Fibroblast of skin of abdomen (primary cell): Measurements from ENCODE around the gene PDK3. TPM values are rescaled to one million over a fixed set of nuclear protein-coding genes. Genes with fewer than 3 reads are reported as not detected.

Source experiments
- DNase-seq: peaks from one replicate; pipeline ENCODE4 v3.0.0-alpha.2; 2013
- polyA plus RNA-seq, 2 experiments: library from polyadenylated mRNA; unstranded; fragments of 120-200 nt; gene quantifications; one replicate each; pipeline ENCODE4 v1.2.1, GENCODE V29; 2013; ENCODE audit not compliant: insufficient read length in 2 of 2

PDK3 gene
- 4.8 TPM for polyA plus RNA-seq (2013, experiment 1 of 2; ENCODE audit: insufficient read length)
- polyA plus RNA-seq (2013, experiment 2 of 2; ENCODE audit: insufficient read length): 4.8 TPM

DNA sequence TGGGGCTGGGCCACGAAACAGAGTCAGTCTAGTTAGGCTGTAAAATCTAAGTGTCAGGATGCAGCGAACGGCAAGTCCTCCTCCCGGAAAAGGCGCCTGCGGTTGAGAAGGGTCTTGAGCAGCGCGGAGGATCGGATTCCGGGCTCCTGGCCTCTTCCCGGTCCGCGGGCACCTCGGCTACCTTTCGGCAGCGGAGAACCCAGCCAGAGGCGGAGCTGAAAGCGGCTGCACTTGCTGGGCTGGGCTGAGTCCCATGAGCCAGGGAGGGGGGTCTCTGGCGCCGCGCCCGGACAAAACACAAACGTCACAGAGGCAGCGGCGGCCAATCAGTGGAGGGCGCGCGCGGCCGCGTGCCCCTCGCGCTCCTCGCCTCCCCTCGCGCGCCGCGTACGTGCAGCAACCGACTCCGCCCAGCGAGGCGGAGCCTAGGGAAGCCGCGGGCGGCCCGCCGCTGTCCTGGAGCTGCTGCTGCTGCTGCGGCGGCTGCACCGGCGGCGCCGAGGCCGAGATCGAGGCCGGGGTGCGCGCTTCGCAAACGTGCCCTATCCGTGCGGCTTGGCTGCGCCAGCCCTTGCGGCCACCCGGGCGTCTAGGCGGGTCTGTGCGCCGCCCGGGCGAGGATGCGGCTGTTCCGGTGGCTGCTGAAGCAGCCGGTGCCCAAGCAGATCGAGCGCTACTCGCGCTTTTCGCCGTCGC is at the start of gene PDK3:
TSS of gene PDK3 (plus strand) at position 451 of the 696 bp plus-strand sequence. CDS start at position 621, 170 bp downstream.
- peak; percentile 87 for DNase-seq

DNA sequence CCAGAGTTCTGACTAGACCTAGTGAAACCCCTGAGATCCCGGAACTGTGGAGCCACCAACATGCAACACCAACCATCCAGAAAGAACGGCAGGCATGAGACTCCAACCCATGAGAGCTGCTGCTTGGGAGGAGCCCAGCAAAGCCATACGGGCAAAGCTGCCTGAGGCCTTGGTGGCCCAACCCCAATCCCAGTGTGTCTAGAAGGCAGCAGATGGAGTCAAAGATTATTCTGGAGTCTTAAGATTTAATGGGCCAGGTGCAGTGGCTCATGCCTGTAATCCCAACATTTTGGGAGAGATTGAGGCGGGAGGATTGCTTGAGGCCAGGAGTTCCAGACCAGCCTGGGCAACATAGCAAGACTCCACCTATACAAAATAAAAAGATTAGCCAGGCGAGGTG is 49.2 kb upstream of the PDK3 start:
- DNase-seq: no peak

DNA sequence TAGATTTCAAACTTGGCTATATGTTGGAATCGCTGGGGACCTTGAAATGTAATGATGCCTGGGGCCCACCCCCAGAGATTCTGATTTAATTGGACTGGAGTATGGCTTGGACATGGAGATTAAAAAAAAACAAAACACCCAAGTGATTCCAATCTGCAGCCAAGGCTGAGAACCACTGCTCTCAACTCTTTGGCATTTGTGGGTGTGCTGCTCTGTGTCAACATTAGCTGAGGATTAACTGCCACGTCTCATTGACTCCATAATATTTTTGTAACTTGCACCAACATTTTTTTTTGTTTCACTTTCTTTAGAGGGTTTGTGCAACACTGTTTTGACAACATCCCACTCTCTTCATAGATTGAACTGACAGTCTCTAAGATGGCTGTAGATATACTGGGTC is 41.1 kb upstream of the PDK3 start:
- DNase-seq: no peak

DNA sequence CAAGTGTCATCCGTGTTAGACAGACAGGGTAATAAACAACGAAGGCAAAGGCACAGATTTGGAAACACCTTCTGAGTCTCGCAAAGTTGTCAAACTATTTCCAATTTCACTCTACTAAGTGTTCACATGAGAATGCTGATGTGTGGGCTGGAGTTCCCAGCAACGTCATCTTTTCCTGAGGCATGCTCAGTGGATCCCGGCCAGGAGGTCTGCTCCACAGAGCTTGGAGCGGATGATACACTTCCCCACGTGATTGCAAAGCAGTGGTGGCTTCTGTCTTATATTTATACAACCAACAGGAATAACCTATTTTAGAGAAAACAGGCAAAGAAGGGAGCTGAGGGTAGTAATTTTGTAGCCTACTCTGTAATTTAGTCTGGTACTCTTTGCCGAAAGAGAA is 40.1 kb upstream of the PDK3 start:
- no peak for DNase-seq

DNA sequence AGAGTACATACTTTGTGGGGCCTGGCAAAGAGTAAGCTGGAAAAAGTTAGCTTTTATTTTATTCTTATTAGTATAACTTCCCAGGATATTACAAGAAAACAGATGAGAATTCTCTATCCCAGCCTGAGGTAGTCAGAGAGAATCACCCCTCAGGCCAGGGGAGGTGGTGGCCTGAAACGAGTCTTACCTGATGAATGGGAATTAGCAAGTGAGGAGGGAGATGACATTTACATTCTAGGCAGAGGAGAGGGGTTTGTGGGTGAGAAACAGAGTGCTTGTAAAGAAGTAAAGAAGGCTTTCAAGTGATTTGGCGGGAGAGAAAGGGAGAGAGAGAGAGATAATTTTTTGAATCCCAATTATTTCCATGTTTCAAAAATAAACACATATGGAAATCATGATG is 39.3 kb upstream of the PDK3 start:
- DNase-seq: no peak

DNA sequence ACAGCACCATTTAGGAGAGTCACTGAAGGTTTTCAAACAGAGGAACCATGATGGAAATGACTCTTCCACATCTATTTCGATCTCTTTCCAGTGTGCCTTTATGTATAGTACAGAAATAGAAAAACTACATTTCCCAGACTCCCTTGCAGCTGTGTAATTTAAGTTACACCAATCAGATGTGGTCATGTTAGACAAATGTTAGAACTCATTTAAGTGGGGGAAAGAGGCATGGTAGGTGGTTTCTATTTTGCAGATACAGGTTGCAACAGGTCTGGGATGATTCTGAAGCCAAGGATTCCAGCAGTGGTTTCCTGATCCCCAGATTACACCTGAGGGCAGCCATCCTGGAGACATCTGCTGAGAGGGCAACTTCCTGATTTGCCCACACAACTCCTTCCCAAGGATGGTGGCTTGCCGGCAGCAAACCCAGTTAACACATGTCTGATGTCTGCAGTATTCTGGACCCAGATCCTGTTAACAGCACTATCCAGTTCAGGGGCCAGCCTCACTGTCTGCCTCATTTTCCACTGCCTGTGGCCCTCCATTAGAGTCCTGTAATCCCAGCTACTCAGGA is 38.7 kb upstream of the PDK3 start:
- peak; percentile 0 for DNase-seq

DNA sequence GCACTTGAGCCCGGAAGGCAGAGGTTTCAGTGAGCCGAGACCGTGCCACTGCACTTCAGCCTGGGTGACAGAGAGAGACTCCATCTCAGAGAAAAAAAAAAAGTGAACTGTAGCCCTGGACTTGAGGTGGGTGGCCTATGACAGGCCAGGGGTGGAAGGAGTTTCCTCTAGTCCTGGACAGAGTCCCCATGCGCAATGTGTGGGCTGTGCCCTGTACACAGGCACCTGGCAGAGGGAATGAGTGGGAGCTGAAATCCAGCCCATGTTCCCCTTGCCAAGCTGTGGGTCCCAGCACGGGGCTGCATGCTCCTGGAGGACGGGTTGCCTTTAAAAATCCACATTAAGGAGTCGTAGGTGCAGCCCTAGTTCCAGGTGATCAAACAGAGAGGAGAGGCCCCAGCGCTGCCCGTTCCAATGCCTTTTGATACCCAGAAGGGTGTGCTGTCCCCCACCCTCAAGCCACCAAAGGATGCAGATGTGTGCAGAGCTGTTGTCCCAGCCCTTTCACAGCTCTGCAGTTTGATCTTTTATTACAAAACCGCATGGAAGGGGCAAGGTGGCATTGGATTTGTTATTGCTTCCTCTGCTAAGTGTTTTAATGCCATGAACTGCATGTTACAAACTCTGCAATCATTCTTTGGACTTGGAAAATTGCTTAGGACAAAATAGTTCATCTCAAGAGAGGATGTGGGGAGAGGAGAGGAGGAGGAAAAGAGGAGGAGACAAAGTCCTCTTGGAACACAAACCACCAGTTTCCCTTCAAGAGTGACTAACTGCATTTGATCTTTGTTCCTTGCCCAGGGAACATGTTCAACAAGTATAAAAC is 38.0 kb upstream of the PDK3 start:
- no peak for DNase-seq

DNA sequence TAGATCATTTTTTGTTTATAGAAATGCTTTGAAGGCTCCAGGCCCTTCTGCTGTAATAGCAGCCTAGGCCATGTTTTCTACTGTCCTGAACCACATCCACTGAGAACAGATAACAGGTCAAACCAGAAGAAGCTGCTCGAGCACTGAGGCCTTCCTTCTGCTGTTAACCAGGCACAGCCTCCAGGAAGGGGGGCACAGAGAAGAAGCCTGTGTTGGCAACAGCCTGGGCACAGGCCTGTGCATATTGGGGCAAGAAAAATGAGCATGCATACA is 37.4 kb upstream of the PDK3 start:
- DNase-seq: no peak

DNA sequence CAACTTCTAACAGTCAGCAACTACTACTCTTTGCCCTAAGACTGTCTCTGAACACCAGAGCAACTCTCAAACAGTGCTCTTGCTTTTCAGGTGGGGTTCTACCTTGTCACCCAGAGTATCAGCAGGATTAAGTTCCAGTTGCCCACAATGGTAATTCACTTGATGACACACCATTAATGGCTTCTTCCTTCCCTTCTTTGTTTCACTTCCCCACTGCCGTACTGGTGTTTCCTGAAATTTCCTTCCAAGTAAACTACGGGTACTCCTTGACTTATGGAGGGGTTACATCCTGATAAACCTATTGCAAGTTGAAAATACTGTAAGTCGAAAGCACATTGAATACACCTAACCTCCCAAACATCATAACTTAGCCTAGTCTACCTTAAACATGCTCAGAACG is 36.6 kb upstream of the PDK3 start:
- DNase-seq: no peak

DNA sequence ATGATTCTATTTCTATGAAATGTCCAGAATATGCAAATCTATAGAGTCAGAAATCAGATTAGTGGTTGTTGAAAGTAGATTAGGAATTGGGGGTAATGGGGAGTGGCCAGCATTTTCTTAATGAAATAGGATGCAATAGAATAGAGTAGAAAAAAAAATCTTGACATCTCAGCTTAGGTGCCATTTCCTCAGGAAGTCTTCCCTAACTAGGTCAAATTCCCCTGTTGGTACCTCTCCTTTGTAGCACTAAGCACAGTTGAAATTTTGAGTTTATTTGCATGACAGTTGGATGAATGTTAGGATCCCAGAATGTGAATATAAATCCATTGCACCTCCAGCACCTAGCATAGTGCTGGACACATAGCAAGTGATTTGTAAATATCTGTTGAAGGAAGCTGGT is 30.0 kb upstream of the PDK3 start:
- DNase-seq: no peak

DNA sequence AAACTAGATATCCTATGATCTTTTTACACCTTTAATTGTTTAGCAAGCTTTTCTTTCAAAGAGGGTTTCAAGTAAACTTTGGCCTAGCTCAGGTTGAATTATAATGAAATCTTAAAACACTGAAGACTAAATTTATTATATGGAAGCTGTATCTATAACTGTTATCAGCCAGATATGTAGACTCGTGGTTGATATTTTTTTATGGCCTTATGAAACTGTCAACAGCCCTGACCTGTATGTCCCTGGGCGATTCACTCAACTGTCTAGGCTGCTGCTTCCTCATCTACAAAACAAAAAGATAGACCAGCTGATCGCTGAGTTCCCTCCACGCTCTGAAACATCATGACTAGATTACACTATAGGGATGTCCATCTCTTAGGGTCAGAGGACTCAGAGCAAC is 21.2 kb upstream of the PDK3 start:
- no peak for DNase-seq

DNA sequence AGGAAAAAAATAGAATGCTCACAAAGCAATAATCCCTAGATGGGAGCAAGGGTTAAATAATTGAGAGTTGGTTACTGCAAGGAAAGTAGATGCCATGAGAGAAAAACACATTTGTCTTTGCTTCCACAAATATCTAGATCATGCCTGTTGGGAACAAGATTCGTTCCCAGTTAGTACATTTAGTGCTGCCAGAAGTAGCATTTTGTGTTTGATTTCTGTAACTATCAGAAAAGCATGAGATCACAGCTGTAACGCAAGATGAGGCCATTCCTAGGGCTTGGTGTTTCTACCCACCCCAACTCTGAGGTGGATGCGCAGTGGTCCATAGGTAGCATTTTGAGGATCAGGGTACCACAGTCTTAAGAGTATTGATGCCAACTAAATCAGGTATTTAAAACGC is 20.4 kb upstream of the PDK3 start:
- no peak for DNase-seq

DNA sequence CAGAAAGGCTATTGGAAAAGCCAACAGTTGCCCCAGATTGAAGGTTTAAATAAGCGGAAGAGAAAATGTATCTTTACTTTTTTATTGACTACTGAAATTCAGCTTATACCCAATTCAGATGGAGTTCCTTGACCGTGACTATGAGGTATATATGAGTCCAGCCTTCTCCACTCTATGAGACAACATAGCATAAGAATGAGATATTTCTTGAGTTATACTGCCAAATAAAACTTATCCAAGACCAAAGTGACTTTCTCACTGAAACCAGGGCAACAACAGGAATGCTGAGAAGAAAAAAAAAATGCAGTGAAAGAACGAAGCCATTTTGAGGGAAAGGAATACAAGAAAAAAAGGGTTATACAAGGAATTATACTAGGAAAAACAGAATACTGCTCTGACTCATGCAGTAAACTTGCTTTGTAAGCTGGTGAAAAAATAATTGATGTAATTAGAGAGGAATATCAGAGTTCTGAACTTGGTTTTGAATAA is 16.3 kb upstream of the PDK3 start:
- no peak for DNase-seq

DNA sequence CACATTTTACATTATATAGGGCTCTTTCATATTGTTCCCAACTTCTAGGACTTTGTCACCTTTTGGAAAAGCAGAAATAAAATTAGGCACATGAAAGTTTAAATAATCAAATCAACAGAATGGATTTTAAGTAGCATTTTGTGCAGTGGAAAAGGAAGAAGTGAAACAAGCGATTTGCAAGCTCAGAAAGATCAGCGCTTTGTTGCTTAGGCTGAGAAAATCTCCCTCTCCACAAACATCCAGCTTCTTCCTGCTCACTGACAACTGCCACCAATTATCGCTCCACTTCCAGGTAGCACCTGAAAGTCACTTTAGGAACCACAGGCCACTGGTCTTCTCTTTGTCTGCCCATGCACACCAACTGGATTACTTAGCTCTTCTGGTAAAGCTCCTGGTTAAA is 2.0 kb upstream of the PDK3 start:
- no peak for DNase-seq

DNA sequence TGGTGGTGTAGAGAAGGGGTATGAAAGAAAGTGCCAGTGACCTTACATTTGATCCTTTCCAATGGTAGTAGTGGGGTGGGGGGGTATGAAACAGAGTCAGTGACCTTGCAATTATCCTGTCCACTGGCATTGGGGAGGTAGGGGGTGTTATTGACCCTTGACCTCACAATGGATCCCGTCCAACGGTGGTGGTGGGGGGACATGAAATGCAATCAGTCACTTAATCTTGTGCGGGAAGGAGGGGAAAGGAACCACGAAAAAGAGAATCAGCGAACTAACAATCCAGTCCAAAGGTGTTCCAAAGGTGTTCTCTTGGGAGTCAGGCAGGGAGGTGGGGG is 619 bp upstream of the PDK3 start:
- no peak for DNase-seq

DNA sequence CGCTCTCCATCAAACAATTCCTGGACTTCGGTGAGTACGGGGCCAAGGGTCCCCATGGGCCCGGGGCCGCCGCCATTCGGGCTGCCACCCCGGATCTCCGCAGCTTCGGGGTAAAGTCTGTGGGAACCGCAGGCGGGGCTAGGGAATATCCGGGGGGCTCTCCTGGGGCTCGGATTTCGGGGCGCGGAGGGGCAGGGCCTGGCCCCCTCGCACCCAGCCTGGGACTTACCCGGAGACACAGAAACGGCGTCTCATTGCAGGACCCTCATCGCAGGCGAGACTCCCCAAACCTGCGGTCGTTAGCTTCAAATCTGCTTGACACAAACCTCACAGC is 413 bp downstream of the PDK3 start:
- no peak for DNase-seq

DNA sequence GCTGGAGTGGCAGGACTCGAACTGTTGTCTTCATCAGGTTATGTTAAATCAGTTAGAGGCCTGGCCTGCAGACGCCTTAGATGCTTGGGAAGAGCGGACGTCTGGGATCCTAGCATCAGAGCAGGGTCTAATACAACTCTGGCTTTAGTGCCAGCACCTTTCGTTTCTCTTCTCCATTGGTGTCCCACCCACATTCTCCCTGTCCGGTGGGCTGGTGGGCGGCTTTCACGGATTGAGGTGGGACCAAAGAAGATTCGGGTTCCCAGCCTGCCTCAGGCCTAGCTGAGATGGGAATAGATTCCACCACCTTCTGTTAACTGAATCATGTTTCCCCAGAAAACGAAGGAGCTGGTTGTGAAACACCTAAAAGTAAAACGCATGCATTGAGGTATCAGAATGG is 939 bp downstream of the PDK3 start:
- no peak for DNase-seq

DNA sequence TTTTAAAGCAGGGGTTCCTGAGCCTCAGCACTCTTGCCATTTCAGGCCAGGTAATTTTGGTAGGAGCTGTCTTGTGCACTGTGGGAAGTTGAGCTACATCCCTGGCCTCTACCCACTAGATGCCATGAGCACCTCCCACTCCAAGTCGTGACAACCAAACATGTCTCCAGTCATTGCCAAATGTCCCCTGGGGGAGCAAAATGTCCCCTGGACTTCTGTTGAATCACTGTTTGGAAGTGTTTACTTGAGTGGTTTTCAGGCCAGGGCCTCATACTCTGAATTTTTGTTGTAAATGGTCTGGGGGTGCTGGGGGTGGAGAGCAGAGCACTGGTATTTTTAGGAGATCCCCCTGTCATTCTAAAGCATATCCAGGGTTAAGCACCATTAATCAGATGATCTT is 3.2 kb downstream of the PDK3 start:
- DNase-seq: no peak

DNA sequence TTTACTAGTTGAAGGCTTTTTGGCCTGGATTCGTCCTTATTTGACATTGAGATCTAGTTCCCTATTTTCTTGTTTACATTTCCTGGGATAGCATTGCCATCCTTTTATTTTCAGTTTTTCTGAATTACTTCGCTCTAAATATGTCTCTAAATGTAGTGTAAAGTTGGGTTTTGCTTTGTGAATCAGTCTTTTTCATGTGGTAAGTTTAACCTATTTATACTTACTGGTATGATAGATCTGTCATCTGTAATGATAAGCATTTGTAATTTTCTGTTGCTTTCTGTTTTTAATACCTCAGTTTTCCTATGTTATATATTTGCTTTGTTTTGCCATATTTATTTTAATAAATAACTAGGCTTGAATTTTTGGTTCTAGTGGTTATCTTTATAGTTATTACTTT is 6.7 kb downstream of the PDK3 start:
- no peak for DNase-seq

DNA sequence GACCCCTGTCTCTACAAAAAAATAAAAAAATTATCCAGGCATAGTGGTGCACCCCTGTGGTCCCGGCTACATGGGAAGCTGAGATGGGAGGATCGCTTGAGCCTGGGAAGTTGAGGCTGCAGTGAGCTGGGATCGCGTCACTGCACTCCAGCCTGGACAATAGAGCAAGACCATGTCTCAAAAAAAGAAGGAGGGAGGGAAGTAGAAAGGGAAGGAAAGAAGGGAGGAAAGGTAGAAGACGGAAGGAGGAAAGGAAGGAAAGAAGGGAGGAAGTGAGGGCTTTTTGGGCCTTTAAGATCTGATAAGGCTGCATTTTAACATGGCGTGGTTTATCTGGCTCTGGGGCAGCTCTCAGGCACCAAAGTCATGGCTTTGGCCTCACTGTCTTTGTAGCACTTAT is 10.4 kb downstream of the PDK3 start:
- DNase-seq: no peak

DNA sequence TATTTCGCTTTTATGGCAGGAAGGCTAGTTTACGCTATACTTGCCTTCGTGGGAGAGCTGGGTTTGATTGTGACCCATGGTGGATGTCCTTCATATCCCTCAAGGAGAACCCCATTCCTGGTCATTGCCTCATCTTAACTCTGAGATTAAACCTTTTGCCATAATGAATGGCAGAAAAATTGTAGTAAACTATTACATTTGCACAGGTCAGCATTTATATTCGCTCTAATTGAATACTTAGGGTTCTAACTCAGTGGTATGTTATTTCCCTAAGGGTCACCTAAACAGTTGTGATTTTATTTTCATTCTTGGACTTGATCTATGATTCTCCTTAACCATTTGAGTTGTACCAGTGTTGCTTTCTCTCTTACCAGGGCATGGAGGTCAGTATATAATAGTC is 13.4 kb downstream of the PDK3 start:
- no peak for DNase-seq

DNA sequence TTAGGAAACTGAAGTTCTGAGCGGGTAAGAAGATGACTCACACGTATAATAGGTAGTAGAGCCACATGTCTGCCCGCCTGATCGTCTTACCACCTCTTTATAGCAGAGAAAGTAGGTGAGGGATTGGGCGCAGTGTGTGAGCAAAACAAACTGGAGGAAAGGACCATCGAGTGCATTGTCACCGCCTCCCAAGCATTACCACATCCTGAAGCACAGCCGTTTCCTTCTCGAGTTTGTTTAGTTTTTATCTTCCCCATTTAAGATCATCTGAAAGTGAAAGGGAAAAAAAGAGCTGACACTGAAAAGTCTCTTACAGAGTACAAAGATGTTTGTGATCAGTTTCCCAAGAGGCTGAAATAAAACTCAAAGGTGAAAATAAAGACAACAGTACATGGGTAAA is 14.8 kb downstream of the PDK3 start:
- DNase-seq: no peak

DNA sequence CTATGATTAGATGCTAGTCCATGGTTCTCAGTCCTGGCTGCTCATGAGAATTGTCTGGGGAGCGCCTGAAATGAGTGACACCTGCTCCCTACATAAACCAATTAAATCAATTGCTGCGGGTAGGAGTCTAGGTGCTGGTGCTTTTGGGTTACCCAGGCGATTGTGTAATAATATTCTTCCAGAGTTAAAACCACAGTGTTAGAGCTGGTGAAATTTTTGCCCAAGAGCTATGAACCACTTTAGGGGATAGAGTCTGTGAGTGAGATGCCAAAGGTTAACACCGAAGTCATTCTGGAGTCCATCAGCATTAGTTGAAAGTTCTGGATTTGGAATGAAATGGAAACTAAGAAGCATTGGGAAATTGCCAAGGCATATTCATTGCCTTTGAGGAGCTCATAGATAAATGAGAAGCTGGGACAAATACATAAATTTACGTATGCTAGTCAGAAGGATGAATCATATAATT is 15.3 kb downstream of the PDK3 start:
- DNase-seq: no peak

DNA sequence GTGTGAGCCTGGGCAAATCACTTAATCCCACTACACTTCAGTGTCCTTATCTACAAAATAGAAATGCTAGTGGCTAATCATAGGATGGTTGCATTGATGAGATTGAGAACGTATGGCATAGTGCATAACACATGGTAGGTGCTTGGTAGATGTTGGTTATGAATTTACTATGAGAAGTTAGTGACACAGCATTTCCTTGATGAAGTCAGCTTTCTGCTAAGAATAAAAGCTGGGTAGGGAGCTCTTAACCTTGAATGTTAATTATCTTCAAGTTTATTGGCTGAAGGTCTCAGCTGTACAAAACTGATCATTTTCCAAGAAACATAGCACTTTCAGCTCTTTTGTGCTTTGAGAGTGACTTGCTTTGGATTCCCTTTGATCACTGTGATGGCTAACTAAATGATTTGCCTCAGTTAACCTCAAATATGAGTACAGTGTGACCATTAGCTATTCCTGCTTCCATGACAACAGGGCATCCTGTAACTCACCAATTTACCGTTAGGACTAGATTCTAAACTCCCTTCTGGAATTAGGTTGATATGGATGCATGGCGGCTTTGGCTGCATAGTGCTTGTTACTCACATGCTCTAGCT is 17.8 kb downstream of the PDK3 start:
- DNase-seq: no peak
